Measurements from ENCODE around the gene DHFR. TPM values are rescaled to one million over a fixed set of nuclear protein-coding genes. Genes with fewer than 3 reads are reported as not detected.

Gene DHFR
- total RNA-seq, 4 donors from 2014 or later, result 13.9 to 18.6 (median 16.2) TPM

- TF ChIP-seq CTCF (IDR thresholded peaks at IDR 0.05; ENCODE audit: low read depth), result no peak
Measured at GRCh38 chr5:80631278-80632259, 23.2 kb downstream of the DHFR start.

- TF ChIP-seq CTCF (IDR thresholded peaks at IDR 0.05; ENCODE audit: low read depth), result no peak
Measured at GRCh38 chr5:80629281-80629680, 25.5 kb downstream of the DHFR start.

GRCh38 chr5:80625230-80625629, 29.6 kb downstream of the DHFR start:
- TF ChIP-seq CTCF (IDR thresholded peaks at IDR 0.05; ENCODE audit: low read depth), result no peak

- no peak for TF ChIP-seq CTCF (IDR thresholded peaks at IDR 0.05; ENCODE audit: low read depth)
Measured at GRCh38 chr5:80623999-80624398, 30.8 kb downstream of the DHFR start.

GRCh38 chr5:80622756-80623155, 32.0 kb downstream of the DHFR start:
- TF ChIP-seq CTCF (IDR thresholded peaks at IDR 0.05; ENCODE audit: low read depth), result no peak

GRCh38 chr5:80620211-80620610, 34.6 kb downstream of the DHFR start:
- TF ChIP-seq CTCF (IDR thresholded peaks at IDR 0.05; ENCODE audit: low read depth), result no peak

GRCh38 chr5:80619086-80619485, 35.7 kb downstream of the DHFR start:
- TF ChIP-seq CTCF (IDR thresholded peaks at IDR 0.05; ENCODE audit: low read depth), result no peak
